ENCODE measurements around the gene CPLX1. TPM values are rescaled to one million over a fixed set of nuclear protein-coding genes. Genes with fewer than 3 reads are reported as not detected.

Gene CPLX1
- total RNA-seq, 1 experiment from 2014 or later: 14.5 TPM

GRCh38 chr4:858831-859451, 33.0 kb upstream of the CPLX1 start:
- CTCF ChIA-PET: interaction anchor here (0.6 kb wide), 1 partner anchor 778 kb away, joined by 4 read pairs; no protein-coding TSS in a partner anchor
- RAD21 ChIA-PET (ENCODE audit: low non-redundant PET in 1 of 2, low total read pairs in 2 of 2, uncharacterized antibody in 2 of 2, unreplicated experiment in 2 of 2): no interaction called here
- no peaks in the 10 kb centered on the region for H4K20me1 ChIP-seq (ENCODE audit: insufficient read depth)
- no peak for ATAC-seq
- H3K4me1 ChIP-seq (ENCODE audit: control insufficient read depth in 1 of 2, insufficient read depth in 2 of 2, low read length in 2 of 2): no peaks in the 10 kb centered on the region
- H3K9me2 ChIP-seq (ENCODE audit: insufficient read depth): no peaks in the 10 kb centered on the region
- TF ChIP-seq CTCF (IDR thresholded peaks at IDR 0.05 in 2 of 3, conservative IDR thresholded peaks at IDR 0.05 in 1 of 3; ENCODE audit: borderline replicate concordance in 1 of 3, insufficient read depth in 1 of 3, low read depth in 2 of 3, low read length in 2 of 3) (no peak), JUND (IDR thresholded peaks at IDR 0.05) (no peak), TCF7L2 (IDR thresholded peaks at IDR 0.05; ENCODE audit: borderline replicate concordance, extremely low read depth, insufficient read depth, insufficient read length) (no peak), CEBPB (IDR thresholded peaks at IDR 0.05; ENCODE audit: low read depth) (no peak), YY1 (IDR thresholded peaks at IDR 0.05; ENCODE audit: extremely low read depth, insufficient replicate concordance, low read depth, low read length) (no peak), ELF1 (IDR thresholded peaks at IDR 0.05; ENCODE audit: borderline replicate concordance, low read depth) (no peak), EZH2phosphoT487 (IDR thresholded peaks at IDR 0.05; ENCODE audit: borderline replicate concordance) (no peak), SRF (IDR thresholded peaks at IDR 0.05; ENCODE audit: low read depth) (no peak), ZNF274 (IDR thresholded peaks at IDR 0.05; ENCODE audit: low read depth, low read length) (no peak), EGR1 (IDR thresholded peaks at IDR 0.05; ENCODE audit: low read depth) (no peak), SP1 (IDR thresholded peaks at IDR 0.05; ENCODE audit: low read depth) (no peak), RAD21 (IDR thresholded peaks at IDR 0.05; ENCODE audit: low read depth) (no peak), EZH2 (IDR thresholded peaks at IDR 0.05) (no peak), ATF3 (IDR thresholded peaks at IDR 0.05) (no peak), POLR2AphosphoS5 (IDR thresholded peaks at IDR 0.05; ENCODE audit: low read depth, low read length) (no peak), FOSL1 (IDR thresholded peaks at IDR 0.05; ENCODE audit: low read depth) (no peak), CBX3 (IDR thresholded peaks at IDR 0.05; ENCODE audit: low read depth) (no peak), ZBTB33 (IDR thresholded peaks at IDR 0.05; ENCODE audit: extremely low read depth, insufficient replicate concordance, low read length) (no peak)
- TF ChIP-seq, protein P1, sequence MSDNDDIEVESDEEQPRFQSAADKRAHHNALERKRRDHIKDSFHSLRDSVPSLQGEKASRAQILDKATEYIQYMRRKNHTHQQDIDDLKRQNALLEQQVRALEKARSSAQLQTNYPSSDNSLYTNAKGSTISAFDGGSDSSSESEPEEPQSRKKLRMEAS (IDR thresholded peaks at IDR 0.05): no peak
- TF ChIP-seq, protein P2, sequence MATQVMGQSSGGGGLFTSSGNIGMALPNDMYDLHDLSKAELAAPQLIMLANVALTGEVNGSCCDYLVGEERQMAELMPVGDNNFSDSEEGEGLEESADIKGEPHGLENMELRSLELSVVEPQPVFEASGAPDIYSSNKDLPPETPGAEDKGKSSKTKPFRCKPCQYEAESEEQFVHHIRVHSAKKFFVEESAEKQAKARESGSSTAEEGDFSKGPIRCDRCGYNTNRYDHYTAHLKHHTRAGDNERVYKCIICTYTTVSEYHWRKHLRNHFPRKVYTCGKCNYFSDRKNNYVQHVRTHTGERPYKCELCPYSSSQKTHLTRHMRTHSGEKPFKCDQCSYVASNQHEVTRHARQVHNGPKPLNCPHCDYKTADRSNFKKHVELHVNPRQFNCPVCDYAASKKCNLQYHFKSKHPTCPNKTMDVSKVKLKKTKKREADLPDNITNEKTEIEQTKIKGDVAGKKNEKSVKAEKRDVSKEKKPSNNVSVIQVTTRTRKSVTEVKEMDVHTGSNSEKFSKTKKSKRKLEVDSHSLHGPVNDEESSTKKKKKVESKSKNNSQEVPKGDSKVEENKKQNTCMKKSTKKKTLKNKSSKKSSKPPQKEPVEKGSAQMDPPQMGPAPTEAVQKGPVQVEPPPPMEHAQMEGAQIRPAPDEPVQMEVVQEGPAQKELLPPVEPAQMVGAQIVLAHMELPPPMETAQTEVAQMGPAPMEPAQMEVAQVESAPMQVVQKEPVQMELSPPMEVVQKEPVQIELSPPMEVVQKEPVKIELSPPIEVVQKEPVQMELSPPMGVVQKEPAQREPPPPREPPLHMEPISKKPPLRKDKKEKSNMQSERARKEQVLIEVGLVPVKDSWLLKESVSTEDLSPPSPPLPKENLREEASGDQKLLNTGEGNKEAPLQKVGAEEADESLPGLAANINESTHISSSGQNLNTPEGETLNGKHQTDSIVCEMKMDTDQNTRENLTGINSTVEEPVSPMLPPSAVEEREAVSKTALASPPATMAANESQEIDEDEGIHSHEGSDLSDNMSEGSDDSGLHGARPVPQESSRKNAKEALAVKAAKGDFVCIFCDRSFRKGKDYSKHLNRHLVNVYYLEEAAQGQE (IDR thresholded peaks at IDR 0.05; ENCODE audit: low read depth): no peak
- H3K9me3 ChIP-seq (ENCODE audit: control insufficient read depth in 1 of 2, insufficient read depth in 1 of 2, low read depth in 1 of 2, low read length in 2 of 2): no peaks in the 10 kb centered on the region
- H3K27ac ChIP-seq (ENCODE audit: low read depth, low read length): no peak overlapping the region
- H3K4me2 ChIP-seq (ENCODE audit: low read length): no peak overlapping the region
- BruUV-seq (replicated peaks): no TSS peak
- peaks cover 10 to 20% of the 10 kb centered on the region in 2 experiments for H3K36me3 ChIP-seq (ENCODE audit: control insufficient read depth in 1 of 2, insufficient read depth in 2 of 2, low read length in 2 of 2)
- no peaks in the 10 kb centered on the region for H3K27me3 ChIP-seq (ENCODE audit: insufficient read depth, low read length)
- H3K9ac ChIP-seq (ENCODE audit: low read length): no peak overlapping the region
- intact Hi-C loops (cut with micrococcal nuclease): no loop called here
- H3K79me2 ChIP-seq (ENCODE audit: insufficient read depth, low read length): no peaks in the 10 kb centered on the region
- no peak overlapping the region for H2AFZ ChIP-seq (ENCODE audit: low read depth, low read length, poor library complexity, severe bottlenecking)
- POLR2A ChIA-PET: no interaction called here
- no peak overlapping the region for H3K4me3 ChIP-seq (replicated peaks in 1 of 2; ENCODE audit: low read depth in 1 of 2, low read length in 2 of 2)
- DNase-seq (ENCODE audit: low read depth, low spot score): no peak
